ENCODE data around the gene CDH13.

CDH13 gene

DNA sequence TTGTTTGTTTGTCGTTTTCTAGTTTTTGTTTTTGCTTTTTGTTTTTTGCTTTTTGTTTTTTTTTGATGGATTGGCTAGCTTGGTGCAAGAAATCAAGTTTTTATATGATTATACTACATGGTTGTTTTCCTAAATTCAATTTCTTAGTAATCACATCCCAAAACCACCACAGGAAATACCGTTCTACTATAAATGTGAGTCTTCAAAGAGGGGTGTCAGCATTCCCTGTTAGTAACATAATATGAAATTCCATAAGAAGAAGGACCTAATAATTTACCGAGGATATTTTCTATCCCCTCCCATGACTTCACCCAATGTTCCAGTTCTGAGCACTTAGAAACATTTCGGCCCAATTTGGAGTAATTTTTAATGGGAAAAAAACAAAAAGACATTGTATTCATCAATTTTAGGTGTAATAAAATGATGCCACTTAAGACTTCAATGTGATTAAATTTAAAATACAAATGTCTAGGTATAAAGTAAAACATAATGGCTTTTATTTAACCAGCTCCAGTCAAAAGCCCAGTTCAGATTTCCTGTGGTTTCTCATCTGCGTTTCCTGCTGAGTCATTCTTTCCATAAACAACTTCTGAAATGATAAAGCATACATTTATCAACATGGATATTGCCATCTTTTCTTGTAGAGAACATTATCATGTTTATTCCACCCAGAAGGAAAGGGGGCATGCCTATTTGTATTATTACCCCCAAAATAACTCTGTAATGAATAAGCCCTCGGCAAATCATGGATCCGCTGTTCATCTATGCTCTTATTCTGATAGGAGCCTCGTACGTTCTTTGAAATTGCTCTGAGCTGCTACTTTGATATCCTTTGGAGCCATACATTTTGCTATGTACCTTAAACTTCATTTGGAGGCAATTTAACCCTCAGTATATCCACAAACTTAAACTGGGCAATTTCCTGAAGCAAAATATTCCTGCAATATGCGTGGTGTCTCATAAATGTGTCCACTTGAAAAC lies 1209.1 kb downstream of the CDH13 start:
- DNase-seq: no peak

- no peak for DNase-seq
These were observed 1210.8 kb downstream of the CDH13 start for GRCh38 chr16:83837566-83837965.

- no peak for DNase-seq
These were observed 1211.4 kb downstream of the CDH13 start for GRCh38 chr16:83838151-83838550.

GRCh38 chr16:83839561-83839960 lies 1212.8 kb downstream of the CDH13 start:
- DNase-seq: no peak

- DNase-seq: no peak
These were observed 1213.4 kb downstream of the CDH13 start for GRCh38 chr16:83840060-83840617.

GRCh38 chr16:83842291-83842690 lies 1215.5 kb downstream of the CDH13 start:
- no peak for DNase-seq

DNA sequence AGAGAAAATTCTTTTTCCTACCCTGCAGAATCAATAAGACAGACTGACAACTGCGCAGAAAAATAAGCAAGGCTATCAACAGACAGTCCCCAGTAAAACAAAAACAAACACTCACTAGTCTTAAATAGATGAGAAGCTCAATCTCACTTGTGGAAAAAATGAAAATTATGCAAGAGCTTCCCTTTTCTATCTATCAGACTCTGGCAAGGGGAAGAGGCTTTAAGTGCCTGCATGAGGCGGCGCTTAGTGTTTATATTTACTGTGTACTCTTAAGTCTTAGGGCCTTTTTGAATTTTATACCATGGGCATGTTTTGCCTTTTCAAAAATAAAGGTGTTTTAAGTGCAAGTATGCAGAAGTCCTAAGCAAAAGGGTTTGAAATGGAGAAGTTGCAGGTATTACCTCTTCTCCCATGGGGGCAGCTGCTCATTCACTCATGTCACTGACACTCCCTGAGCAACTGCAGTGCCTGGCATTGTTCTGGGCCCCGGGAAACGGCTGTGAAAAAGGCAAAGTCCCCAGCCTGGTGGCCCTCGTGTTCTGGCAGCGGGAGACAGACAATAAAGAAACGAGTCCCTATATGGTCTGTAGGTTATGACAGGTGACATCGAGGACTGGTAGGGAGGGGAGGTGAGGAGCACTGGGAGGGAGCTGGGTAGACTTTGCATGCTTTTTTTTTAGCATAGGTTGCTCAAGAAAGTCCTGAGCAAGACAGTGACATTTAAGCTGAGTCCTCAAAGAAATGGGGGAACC lies 1216.2 kb downstream of the CDH13 start:
- DNase-seq: no peak

- no peak for DNase-seq
These were observed 1216.9 kb downstream of the CDH13 start for GRCh38 chr16:83843657-83844056.

DNA sequence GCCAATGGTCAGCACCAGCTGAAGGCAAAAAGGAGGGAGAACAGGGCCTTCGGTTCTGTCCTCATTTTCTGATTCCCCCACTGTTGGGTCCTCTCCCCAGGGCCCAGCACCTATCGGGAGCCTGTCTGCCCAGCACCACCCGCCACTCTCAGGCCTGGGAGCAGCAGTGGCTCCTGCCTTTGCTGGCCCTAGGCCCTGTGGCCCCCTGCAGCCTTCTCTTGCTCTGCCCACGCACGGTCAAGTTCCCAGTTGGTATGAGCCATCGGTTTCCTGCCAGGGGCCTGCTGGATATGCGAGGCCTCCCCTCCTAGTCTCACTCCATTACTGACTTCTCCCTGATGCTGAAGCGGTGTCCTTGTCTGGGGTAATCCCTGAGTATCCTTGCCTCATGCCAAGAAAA lies 1218.5 kb downstream of the CDH13 start:
- no peak for DNase-seq

GRCh38 chr16:83847371-83848225 lies 1220.8 kb downstream of the CDH13 start:
- DNase-seq: no peak

GRCh38 chr16:83849421-83849820 lies 1222.7 kb downstream of the CDH13 start:
- DNase-seq: no peak

All from activated effector memory CD4-positive, alpha-beta T cell treated with Interleukin-2 at 50 U/mL for 16 hours (primary cell).